GM23338 (cell line): Measurements from ENCODE around the gene RNF145.

Experiments
- CREB1 ChIP-seq: fragments of 250-450 bp; sonication (Bioruptor Pico); IDR thresholded peaks from 2 replicates; pipeline ENCODE4 v1.5.0; 2020; ENCODE audit warnings: low read depth, mild to moderate bottlenecking, moderate library complexity
- CTCF ChIP-seq, 2 experiments: fragments of 200-600 bp in 1 of 2; sonication (generic) in 1 of 2; conservative IDR thresholded peaks; 2 replicates each; pipeline versions ENCODE4 v1.5.1 to v1.6.1; 2016 to 2017; ENCODE audit warnings: antibody characterized with exemption in 2 of 2, low read depth in 2 of 2, mild to moderate bottlenecking in 2 of 2, moderate library complexity in 1 of 2
- EZH2 ChIP-seq: fragments of 200-600 bp; sonication (generic); IDR thresholded peaks from one replicate; pipeline ENCODE4 v1.8.0; 2017; ENCODE audit warnings: antibody characterized with exemption, mild to moderate bottlenecking, low read depth; ENCODE audit not compliant: unreplicated experiment
- EZH2phosphoT487 ChIP-seq: fragments of 200-600 bp; sonication (generic); IDR thresholded peaks from one replicate; pipeline ENCODE4 v1.8.1; 2018; ENCODE audit warnings: antibody characterized with exemption; ENCODE audit not compliant: unreplicated experiment
- JUNB ChIP-seq: IDR thresholded peaks from one replicate; pipeline ENCODE4 v1.6.1; 2016; ENCODE audit warnings: antibody characterized with exemption; ENCODE audit not compliant: unreplicated experiment
- POLR2AphosphoS5 ChIP-seq: IDR thresholded peaks from 2 replicates; pipeline ENCODE4 v1.6.1; 2016; ENCODE audit warnings: antibody characterized with exemption, low read depth
- TF ChIP-seq, protein P1 (sequence below): IDR thresholded peaks from one replicate; pipeline ENCODE4 v1.6.1; 2018; ENCODE audit warnings: antibody characterized with exemption; ENCODE audit not compliant: unreplicated experiment
- TF ChIP-seq, protein P2 (sequence below): IDR thresholded peaks from 2 replicates; pipeline ENCODE4 v1.6.1; 2016; ENCODE audit warnings: antibody characterized with exemption

DNA sequence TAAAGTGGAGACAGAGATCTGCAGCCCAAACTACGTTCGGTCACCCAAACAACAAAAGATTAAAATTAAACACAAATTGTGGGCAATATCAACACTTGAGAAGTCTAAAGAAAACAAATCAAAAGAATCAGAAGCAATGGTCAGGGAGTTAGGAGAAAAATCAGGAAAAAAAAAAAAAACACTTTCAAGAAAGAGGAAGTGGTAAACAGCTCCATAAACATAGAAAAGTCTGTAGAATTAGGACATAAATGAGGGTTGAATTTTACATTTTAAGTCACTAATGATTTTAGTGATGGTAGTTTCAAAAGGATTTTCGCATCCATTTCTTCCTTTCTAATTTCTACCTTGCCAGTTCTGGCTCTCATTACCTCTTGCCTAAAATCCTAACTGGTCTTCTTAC is 10.1 kb downstream of the RNF145 start:
- TF ChIP-seq POLR2AphosphoS5 (no peak), EZH2phosphoT487 (no peak), CTCF (conservative IDR thresholded peaks at IDR 0.05; ENCODE audit: low read depth in 2 of 2) (no peak), EZH2 (no peak), JUNB (no peak), CREB1 (CRISPR knock-in tag) (no peak)
- TF ChIP-seq, protein P1, sequence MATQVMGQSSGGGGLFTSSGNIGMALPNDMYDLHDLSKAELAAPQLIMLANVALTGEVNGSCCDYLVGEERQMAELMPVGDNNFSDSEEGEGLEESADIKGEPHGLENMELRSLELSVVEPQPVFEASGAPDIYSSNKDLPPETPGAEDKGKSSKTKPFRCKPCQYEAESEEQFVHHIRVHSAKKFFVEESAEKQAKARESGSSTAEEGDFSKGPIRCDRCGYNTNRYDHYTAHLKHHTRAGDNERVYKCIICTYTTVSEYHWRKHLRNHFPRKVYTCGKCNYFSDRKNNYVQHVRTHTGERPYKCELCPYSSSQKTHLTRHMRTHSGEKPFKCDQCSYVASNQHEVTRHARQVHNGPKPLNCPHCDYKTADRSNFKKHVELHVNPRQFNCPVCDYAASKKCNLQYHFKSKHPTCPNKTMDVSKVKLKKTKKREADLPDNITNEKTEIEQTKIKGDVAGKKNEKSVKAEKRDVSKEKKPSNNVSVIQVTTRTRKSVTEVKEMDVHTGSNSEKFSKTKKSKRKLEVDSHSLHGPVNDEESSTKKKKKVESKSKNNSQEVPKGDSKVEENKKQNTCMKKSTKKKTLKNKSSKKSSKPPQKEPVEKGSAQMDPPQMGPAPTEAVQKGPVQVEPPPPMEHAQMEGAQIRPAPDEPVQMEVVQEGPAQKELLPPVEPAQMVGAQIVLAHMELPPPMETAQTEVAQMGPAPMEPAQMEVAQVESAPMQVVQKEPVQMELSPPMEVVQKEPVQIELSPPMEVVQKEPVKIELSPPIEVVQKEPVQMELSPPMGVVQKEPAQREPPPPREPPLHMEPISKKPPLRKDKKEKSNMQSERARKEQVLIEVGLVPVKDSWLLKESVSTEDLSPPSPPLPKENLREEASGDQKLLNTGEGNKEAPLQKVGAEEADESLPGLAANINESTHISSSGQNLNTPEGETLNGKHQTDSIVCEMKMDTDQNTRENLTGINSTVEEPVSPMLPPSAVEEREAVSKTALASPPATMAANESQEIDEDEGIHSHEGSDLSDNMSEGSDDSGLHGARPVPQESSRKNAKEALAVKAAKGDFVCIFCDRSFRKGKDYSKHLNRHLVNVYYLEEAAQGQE: no peak
- TF ChIP-seq, protein P2, sequence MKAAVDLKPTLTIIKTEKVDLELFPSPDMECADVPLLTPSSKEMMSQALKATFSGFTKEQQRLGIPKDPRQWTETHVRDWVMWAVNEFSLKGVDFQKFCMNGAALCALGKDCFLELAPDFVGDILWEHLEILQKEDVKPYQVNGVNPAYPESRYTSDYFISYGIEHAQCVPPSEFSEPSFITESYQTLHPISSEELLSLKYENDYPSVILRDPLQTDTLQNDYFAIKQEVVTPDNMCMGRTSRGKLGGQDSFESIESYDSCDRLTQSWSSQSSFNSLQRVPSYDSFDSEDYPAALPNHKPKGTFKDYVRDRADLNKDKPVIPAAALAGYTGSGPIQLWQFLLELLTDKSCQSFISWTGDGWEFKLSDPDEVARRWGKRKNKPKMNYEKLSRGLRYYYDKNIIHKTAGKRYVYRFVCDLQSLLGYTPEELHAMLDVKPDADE: no peak
